ENCODE measurements around the gene KCNG1. TPM values are rescaled to one million over a fixed set of nuclear protein-coding genes. Genes with fewer than 3 reads are reported as not detected.

The KCNG1 gene
- total RNA-seq, 1 donor from 2014 or later = not detected

- ATAC-seq (no peak), DNase-seq (no peak)
- Histone ChIP-seq H3K9me3 (no peaks in the 10 kb centered on the region), H3K4me1 (peaks cover 32% of the 10 kb centered on the region), H3K36me3 (peaks cover 27% of the 10 kb centered on the region), H3K27ac (peak overlapping the region; percentile 97), H3K4me3 (peak overlapping the region; percentile 77), H3K27me3 (no peaks in the 10 kb centered on the region)
- intact Hi-C loops (cut with DNase I) = no loop called here
- TF ChIP-seq CTCF (IDR thresholded peaks at IDR 0.05) = no peak
Observed at GRCh38 chr20:50957276-50957675, 65.6 kb downstream of the KCNG1 start.

GRCh38 chr20:50953821-50954220, 69.1 kb downstream of the KCNG1 start:
- peaks cover 61% of the 10 kb centered on the region for H3K36me3 ChIP-seq
- ATAC-seq (no peak), DNase-seq (no peak)
- no peaks in the 10 kb centered on the region for H3K27me3 ChIP-seq
- H3K4me3 ChIP-seq = no peak overlapping the region
- no peak overlapping the region for H3K27ac ChIP-seq
- TF ChIP-seq CTCF (IDR thresholded peaks at IDR 0.05) = no peak
- no peaks in the 10 kb centered on the region for H3K9me3 ChIP-seq
- peaks cover 14% of the 10 kb centered on the region for H3K4me1 ChIP-seq
- intact Hi-C loops (cut with DNase I) = no loop called here

Other genes starting within 250 kb of the KCNG1 start
- 4.3 TPM for gene BCAS4, start 228.0 kb downstream of the KCNG1 start, total RNA-seq
- gene ADNP, start 91.7 kb downstream of the KCNG1 start, total RNA-seq = 54.1 TPM
- gene DPM1, start 64.6 kb downstream of the KCNG1 start, total RNA-seq = 30.2 TPM
- 3.4 TPM for gene MOCS3, start 64.3 kb downstream of the KCNG1 start, total RNA-seq